GM21526 (cell line): ENCODE results near the gene IMMP2L.
"Not testable (repeated sequence)": the region's sequence is repeated elsewhere in the genome, so short reads cannot be mapped to it uniquely, and the experiment has no call there.

Source experiments
- ATAC-seq: cut with Tn5 transposase; IDR thresholded peaks from one replicate; pipeline ENCODE4 v1.9.1; 2021; ENCODE audit warnings: moderate library complexity; ENCODE audit not compliant: unreplicated experiment, low FRiP score

The IMMP2L gene

GRCh38 chr7:111362506-111363054 is 199.7 kb downstream of the IMMP2L start:
- no peak for ATAC-seq

DNA sequence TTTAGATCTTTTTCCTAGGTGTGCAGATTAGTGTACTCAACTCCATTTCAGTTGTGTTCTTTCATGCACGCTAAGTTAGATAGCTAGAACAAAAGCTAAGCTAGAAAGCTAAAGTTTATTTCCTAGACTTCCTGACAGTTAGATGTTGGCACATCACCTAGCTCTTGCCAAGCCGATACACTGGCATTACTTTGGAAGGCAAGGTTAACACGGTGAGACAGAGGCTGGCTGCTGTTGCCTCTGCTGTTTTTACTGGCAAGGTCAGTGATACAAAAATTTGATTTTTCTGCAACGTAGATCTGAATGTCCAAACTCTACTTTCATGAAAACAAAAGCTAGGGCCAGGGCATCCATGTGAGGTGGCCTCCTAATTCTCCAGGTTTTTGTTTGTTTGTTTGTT is 203.4 kb downstream of the IMMP2L start:
- ATAC-seq, result no peak

DNA sequence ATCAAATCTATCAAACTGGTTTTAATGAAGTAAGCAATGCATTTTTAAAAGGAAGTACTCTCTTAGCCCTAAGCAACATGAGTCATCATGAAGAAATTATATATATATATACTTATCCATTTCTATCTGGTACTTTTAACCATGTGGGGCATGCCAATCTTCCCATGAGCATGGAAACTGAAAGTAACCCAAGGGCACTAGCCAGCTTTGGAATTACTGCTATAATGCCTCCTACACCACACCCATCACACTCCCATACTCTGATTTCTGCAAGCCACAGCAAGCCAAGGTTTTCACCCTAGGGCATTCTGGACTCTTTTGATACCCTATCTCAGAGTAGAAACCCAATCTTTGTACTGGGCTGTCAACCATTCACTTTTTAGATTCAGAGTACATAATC is 204.6 kb downstream of the IMMP2L start:
- no peak for ATAC-seq

- no peak for ATAC-seq
These were observed 205.4 kb downstream of the IMMP2L start for GRCh38 chr7:111356941-111357340.

- no peak for ATAC-seq
These were observed 210.0 kb downstream of the IMMP2L start for GRCh38 chr7:111352319-111352718.

- no peak for ATAC-seq
These were observed 216.1 kb downstream of the IMMP2L start for GRCh38 chr7:111346219-111346618.

GRCh38 chr7:111343017-111343416 is 219.3 kb downstream of the IMMP2L start:
- ATAC-seq, result no peak

DNA sequence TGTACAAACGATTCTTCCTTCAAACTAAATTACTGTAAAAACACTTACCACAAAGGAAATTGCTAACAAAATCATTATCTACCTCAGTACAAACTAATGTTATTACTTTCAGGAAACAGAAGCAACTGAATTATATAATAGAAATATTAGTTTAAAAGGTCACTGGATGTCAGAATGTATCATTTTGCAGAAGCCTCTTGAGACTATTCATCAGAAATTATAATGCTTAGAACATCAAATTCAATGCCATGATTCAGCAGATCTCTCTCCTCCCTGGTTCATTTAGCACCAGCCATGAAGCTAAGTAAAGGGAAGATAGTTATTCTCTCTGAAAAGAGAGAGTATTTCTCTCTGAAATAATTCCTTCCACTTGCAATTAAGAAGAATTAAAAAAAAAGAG is 223.3 kb downstream of the IMMP2L start:
- ATAC-seq, result no peak

GRCh38 chr7:111333010-111333409 is 229.3 kb downstream of the IMMP2L start:
- no peak for ATAC-seq

GRCh38 chr7:111330235-111330523 is 232.1 kb downstream of the IMMP2L start:
- no peak for ATAC-seq

GRCh38 chr7:111329367-111330234 is 232.7 kb downstream of the IMMP2L start:
- ATAC-seq, result peak; percentile 89

DNA sequence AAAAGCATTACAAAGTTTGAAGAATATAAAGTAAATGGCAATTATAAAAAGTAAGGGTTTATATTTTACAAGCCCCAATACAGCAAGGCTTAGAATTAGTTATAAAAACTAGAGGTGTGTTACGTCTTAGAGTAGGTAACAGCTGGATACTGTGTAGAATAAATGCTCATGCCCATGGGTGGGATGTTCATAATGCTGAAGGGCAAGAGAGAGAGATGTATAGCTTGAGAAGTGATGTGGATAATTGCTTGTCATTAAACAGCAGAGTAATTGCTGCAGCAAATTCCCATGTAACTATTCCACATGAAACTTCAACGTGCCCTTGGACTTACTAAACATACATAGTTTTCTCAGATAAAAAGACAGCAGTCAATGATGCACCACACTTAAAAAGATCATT is 233.8 kb downstream of the IMMP2L start:
- ATAC-seq, result no peak

- ATAC-seq, result no peak
These were observed 237.5 kb downstream of the IMMP2L start for GRCh38 chr7:111324776-111325175.

DNA sequence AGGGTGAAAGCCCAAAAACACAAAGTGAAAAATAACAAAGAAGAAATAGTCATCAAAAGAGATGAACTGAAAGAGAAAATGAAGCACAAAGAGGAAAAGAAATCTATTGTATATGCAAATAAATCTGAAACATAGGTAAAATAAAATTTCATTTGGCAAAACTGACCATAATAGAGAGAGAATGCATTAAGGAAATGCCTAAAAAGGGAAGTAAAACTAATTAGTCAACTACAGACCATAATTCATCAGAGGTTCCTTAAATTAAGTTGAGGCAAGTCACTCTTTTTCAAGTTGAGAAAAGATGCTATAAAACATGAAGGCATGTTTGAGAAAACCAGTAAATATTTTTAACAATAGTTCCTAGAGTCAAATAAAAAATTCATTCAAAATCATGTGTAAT is 238.1 kb downstream of the IMMP2L start:
- ATAC-seq, result peak; percentile 57

DNA sequence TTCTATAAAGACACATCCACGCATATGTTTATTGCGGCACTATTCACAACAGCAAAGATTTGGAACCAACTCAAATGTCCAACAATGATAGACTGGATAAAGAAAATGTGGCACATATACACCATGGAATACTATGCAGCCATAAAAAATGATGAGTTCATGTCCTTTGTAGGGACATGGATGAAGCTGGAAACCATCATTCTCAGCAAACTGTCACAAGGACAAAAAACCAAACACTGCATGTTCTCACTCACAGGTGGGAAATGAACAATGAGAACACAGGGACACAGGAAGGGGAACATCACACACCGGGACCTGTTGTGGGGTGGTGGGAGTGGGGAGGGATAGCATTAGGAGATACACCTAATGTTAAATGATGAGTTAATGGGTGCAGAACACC is 238.6 kb downstream of the IMMP2L start:
- not testable (repeated sequence) for ATAC-seq

- no peak for ATAC-seq
These were observed 242.2 kb downstream of the IMMP2L start for GRCh38 chr7:111320133-111320532.

- ATAC-seq, result no peak
These were observed 249.3 kb downstream of the IMMP2L start for GRCh38 chr7:111312966-111313365.

GRCh38 chr7:111308691-111309090 is 253.6 kb downstream of the IMMP2L start:
- no peak for ATAC-seq

- no peak for ATAC-seq
These were observed 260.4 kb downstream of the IMMP2L start for GRCh38 chr7:111301891-111302290.

DNA sequence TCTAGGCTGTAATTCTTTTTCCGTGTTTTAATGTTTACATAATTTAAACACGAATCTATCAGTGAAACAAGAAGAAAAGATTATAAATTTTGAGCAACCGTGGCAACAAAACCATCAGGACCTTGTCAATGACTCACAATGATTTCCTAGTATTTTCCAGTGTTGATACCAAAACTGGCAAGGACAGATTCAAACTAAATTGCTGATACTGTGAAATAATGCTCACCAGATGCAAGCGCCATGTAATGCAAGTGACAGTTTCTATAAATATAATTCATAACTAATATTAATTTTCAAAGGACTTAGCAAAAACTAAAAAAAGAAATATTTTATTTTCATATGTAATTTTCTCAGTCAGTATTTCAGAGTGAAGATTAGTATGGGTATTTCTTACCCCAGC is 267.8 kb downstream of the IMMP2L start:
- ATAC-seq, result no peak

DNA sequence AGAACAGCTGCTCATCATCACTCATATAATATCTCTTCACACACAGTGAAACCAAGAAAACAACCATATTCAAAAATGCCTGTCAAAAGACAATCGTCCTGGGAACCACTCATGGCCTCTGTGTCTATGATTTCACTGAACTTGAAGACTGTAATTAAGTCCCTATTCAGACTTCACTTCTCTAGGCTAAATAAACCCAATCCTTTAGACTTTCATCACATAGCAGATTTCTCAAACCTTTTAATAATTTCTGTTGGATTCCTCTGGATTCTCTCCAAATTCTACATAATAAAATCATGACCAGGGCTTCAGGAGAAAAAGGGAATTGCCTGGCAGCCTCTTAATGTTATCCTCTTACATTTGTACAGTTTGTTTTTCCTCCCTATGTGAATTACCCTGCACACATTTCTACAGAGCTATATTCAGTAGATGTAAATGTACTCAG is 270.2 kb downstream of the IMMP2L start:
- no peak for ATAC-seq

DNA sequence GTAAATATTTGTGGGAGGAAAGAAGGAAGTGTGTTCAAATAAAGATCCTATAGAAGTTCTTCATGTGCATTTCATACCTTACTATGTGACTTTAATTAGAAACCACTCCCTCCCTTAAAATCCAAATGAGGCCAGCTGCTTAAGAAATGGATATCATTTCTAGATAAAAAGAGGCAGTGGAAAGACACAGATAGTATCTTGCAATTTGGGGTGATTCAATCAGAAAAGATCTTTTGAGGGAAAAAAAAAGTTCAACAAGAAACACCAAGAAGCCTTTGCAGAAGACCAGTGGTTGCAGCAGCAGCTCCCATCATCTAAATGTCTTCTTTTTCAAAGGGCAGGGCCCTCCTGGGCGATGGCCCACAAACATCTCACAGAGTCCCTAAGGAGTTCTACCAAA is 271.3 kb downstream of the IMMP2L start:
- no peak for ATAC-seq
